ENCODE data around the gene VILL.
A peak's percentile ranks its signal among the peaks of the same experiment; 100 is the strongest.
"Not testable (repeated sequence)": the region's sequence is repeated elsewhere in the genome, so short reads cannot be mapped to it uniquely, and the experiment has no call there.

The VILL gene

DNA sequence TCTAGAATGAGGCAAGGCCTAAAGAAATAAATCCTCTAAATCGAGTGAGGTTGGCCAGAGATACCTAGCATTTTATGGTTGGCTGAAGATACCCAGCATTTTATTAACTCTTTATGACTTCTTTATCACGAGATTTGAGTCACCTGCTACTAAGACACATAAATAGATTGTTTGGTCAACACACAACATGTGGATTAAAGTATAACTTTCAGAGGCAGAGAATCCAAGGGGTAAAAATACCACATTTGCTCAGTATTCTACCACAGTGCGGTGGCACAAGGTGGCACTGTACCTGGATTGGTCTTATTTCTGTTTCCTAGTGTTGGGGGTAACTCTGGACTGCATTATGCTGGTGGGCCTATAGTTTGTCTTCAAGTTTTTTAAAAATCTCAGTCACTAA is 27.0 kb upstream of the VILL start:
- DNase-seq (ENCODE audit: low spot score), result no peak

DNA sequence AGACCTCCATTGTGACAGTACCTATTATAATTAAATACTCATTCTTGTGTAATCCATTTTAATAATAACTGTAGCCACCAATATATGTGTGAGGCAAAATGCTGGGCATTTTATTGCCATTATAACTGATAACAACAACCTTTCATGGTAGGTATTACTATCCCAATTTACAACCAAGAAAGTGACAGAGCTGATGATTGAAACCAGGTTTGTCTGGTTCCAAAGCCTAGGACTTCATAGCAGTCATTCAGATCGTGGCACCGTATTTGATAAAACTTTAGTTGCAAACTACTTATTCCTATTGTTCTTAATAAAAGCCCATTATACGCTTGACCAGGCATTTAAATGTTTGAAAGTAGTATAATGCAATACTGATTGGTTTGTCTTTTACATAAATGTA is 26.4 kb upstream of the VILL start:
- no peak for DNase-seq (ENCODE audit: low spot score)

DNA sequence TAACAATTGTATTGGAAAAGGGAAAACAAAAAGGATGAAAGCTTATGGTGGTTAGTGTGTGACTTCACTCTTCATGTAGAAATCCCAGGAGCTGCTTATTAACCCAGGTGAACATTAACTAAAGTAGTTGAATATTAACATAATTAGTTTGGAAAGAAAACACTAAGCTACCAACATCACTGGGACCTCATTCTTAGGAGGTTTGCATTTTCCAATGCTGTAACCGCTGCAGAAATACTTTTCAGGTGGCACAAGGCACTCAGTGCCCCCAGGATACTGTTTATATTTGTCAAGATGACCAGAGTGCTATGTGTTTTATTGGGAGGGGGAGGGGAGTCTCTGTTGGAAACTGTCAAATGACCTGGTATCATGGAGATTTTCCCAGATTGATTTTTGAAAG is 25.9 kb upstream of the VILL start:
- no peak for DNase-seq (ENCODE audit: low spot score)

DNA sequence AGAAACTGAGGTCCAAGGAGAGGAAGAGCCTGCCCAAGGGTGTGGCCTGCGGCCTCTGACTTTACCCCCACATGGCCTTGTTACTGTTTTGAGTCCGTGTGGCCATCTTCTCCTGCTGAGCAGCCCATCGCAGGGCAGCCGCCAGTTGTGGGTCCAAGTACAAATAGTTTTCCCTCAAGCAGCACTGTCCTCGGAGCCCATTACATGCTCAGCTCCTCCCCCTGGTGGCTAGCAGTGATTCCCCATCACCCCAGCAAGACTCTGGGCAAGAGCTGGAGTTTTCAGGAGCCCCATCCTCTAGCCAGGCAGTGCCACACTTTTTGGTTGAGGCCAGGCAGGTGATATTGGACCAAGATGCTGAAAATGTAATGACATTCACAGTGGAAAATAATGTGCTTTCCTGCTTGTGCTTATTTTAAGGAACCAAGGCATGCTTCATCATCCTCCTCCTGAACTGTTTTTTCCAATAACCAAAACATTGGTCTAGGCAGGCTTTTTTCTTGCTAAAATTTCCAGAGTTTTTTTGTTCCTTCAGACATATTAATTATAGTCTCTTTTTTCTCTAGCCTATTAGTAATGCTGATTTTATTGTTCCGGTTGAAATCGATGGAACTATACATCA is 23.2 kb upstream of the VILL start:
- DNase-seq (ENCODE audit: low spot score), result no peak

DNA sequence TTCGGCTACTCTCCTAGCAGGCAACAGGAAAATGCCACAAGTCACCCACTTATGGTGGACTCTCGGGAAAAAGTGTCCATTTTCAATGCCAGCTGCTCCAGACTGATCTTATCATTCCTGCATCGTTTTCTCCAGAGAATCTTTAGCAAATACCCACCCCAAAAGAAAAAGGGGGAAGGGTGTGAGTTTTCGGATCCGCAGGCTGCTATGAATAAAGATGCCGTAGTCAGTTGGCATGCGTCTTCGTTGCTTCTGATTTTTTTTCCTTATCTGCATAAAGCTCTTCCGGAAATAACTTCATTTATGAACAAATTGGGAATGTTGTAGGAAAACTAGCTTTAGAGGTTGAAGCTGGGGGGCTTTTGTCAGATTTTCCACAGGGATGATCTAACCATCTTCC is 22.4 kb upstream of the VILL start:
- DNase-seq (ENCODE audit: low spot score), result no peak

DNA sequence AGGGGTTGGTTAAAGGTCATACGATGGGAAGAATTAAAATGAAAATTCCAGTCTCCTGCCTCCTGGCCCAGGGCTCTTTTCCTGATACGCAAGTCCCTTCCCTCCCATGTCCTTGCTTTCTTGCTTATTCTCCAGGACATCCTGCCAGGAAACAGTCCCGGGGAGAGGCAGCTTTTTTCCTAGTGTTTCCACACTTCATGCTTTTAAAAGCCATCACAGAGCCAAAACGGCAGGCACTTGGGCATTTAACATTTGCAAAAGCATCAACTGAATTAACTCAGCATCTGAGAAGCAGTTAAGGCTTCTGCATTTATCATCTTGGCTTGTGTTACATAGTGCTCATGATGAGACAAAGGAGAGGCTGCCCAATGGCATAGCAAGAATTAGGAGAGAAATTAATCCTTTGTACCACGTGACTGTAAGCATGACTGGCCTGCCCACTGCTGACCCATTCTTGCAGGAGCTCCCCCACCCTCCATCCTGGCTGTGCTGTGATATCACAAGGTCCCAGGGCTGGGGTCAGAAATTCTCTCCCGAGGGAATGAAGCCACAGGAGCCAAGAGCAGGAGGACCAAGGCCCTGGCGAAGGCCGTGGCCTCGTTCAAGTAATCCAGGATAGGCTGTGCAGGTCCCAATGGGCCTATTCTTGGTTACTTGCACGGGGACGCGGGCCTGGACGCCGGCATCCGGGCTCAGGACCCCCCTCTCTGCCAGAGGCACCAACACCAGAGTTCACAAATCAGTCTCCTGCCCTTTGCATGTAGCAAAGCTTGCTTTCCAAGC is 21.6 kb upstream of the VILL start:
- peak; percentile 57 for DNase-seq (ENCODE audit: low spot score)

DNA sequence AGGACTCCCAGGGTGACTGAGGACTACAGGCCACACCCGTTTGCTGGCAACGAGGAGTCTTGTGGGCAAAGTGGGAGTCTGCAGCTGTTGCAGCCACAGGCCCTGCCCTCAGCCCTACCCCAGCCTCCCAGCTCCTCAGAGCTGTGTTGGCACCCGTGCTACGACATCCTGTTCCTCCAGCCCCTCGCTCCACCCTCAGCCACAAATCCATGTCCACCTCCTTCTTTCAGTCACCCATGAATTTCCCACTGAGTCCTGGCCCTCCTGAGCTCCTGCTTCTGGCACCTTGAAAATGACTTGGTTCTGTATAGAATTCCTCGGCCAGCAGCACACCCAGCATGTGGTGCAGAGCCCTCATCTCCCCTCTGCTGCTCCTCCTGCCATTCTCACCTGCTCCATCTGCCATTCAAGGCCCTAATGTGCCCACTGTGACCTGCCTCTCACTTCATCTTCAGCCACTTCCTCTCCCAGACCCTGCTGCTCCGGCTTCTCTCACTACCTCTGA is 20.9 kb upstream of the VILL start:
- DNase-seq (ENCODE audit: low spot score), result peak; percentile 75

DNA sequence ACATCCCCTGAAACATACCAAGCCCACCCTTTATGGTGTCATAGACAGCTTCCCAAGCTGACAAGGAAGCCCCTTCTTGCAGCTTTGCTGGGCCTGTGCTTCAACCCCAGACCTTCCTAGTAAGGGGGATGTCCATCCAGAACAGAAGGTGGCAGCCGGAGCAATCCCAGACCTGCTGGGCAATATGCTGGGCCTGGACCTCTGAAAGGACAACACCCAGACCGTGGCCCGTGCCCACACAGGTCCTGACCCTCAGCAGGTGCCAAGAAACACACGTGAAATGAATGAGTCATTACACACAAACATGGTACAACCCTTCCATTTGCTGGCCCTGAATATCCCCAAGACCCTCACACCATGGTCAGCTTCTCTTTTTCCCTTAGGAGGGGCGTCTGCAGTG is 19.8 kb upstream of the VILL start:
- DNase-seq (ENCODE audit: low spot score), result no peak

DNA sequence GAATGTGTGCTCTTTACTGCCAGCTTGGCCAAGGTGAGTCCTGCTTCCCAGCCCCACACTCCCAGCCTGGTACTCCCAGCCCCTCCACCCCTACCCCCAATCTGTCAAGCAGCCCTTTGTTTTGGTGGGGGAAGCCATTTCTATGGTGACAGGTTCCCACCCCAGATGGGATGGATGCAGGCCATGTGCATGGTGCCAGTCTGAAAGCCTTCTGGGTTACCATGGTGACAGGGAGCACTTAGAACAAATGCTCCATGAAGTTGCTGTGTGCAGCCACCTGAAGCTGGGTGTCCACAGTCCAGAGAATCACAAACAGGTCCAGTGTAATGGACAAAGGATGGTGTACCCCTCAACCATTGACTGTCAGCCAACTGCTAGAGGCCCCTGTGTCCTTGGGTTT is 19.1 kb upstream of the VILL start:
- peak; percentile 84 for DNase-seq (ENCODE audit: low spot score)

DNA sequence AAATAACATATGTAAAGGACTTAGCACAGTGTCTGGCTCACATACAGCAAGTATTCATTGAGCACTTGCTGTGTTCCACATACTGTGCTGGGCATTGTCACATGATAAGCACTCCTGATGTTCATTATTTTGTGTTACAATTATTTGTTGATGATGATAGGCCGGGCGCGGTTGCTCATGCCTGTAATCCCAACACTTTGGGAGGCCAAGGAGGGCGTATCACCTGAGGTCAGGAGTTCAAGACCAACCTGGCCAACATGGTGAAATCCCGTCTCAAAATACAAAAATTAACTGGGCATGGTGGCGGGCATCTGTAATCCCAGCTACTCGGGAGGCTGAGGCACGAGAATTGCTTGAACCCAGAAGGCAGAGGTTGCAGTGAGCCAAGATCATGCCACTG is 18.5 kb upstream of the VILL start:
- DNase-seq (ENCODE audit: low spot score), result not testable (repeated sequence)

DNA sequence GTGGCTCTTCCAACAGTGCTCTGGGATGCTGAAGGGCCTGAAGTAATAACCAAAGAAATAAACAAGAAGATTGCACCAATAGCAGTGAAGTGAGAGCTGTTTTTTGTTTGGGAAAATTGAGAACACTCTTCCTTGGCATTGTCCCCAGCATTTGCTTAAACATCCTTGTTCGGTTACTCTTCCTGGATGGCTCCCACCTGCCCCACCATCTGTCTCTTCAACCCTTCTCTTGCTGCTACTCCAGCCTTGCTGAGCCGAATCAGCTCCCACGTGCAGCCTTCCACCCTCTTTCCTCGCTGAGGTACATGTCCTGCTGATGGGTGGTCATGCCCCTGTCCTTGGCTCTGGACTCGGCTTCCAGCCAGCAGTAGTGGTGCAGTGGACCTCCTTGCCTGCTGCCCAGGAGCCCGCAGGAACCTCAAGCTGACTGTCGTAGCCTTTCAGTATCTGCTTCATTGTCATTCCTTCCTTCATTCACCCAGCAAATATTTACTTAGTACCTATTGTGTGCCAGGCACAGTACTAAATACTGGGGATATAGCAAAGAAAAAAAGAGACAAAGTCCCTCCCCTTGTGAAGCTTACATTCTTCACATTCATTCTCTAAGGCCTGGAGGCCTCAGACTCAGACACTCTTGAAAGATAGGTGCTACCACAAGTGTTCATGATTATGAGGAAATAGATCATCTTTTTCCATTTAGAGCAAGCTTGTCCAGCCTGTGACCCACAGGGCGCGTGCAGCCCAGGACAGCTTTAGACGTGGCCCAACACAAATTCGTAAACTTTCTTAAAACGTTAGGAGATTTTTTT is 17.1 kb upstream of the VILL start:
- DNase-seq (ENCODE audit: low spot score), result peak; percentile 97

DNA sequence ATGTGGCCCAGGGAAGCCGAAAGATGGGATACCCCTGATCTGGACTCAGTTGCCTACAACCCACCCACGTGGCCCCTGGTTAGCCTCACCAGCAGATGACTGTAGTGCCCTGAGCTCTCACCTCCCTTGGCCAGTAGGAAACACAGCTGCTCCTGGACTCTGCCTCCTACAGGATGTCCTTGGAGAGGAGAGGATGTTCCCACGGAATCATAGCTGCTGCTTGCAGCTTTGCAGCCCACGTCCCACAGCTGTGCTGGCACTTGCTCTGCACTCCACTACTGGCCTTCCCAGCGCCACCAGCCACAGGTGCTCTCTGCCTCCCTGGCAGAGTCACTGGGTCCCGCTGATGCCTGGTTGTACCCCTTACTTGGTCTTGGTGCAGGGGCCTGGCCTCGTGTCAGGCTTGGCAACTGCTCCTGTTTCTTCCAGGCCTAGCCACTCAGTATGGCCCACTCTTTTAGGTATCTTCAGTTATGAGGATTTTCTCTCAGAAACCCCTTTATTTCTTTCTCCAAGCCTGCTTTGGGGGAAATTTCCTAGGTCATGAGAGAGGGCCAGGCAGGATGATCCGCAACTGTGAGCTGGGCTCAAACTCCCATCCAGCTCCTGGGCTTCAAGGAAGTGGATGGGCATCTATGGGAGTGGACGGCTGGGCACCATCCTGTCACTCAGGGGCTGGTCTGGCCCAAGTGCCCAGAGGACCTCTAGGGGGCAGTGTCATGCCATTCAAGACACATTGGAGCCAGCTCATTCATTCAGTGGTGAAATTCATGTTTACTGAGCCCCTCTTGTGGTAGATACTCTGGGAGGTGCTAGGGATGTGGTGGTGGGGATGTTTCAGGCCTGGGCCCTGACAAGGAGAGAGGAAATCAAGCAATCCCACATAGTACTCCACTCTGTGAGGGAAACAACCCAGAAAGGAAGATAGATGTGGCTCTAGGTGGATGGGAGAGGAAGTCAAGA is 16.2 kb upstream of the VILL start:
- DNase-seq (ENCODE audit: low spot score), result peak; percentile 63

DNA sequence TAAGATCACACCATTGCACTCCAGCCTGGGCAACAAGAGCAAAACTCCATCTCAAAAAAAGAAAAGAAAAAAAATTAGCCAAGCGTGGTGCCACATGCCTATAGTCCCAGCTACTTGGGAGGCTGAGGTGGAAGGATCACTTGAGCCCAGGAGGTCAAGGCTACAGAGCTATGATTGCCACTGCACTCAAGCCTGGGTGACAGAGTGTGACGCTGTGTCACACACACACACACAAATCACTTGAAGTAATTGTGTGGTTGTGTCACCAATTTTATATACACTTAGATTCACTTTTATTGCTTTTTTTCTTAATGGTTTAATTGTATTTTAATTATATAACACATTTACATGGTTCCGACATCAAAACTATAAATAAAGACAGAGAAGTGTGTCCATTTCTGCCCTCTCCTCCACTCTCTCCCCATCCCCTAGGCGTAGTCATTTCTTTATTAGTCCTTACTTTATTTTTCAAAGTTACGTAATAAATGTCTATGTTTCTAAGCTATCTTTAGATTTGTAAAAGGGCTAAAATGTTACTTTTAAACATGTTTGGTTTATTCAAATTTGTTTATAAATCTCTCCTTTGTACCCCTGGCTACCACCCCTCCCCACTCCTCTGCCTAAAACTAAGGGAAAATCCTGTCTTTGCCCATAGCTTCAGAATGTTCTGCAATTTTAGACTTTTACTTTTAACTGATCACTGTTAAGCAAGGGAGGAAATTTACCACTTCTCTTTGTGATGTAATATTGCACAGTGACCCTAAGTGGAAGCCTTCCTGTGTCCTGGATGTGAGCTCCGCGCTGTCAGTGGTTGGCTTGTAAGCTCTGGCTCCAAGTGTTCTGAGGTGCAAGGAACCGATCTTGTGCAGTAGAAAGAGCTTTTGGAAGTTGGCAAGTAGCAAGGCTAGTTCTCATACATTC is 10.8 kb upstream of the VILL start:
- DNase-seq (ENCODE audit: low spot score), result no peak

DNA sequence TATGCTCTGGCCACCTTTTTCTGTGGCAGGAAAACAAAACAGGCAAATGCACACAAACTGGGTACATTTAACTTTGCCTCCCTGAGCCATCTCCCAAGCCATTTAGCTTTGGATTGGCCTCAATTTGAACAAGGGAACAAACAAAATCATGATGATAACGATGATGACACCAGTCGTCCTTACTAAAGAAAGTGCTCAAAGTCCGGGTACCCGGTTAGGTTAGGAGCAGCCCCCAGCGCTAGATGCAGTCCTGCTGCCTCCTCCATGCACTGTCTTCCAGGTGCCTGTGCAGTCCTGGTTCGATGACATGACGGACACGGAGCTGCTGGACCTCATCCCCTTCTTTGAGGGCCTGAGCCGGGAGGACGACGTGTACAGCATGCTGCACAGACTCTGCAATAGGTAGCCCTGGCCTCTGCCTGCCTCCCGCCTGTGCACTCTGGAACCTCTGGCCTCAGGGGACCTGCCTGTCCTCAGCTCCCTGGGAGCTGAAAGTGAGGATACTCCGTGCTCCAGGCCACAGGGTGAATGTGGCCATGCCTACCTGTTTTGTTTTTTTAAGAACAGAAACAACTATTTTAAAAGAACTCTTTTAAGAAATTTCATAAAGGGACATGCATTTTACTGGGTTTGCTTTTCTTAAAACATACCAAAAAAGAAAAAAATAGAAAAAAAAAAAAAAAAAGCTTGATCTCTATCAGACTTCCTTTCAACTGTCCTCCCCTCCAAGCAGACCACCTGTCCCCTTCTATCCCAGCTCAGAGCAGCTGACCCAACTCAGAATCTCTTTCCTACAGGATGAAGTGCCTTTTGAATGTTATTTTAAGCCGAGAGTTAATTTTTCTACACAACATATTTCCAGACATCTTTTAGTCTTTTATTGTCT is 9.9 kb upstream of the VILL start:
- no peak for DNase-seq (ENCODE audit: low spot score)

DNA sequence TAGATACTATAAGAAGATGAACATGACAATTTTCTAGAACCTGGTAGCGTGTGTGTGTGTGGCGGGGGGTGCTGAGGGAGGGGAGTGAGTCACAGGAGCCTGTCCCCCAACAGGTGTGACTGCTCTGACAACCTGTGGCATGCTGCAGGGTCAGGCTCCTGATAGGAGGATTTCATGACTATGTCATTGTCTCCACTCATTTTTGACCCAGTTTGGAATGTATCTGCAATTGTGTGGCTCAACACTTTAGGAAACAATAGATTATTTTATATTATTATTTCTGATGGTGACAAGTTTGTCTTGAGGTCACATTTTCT is 9.3 kb upstream of the VILL start:
- DNase-seq (ENCODE audit: low spot score), result no peak

DNA sequence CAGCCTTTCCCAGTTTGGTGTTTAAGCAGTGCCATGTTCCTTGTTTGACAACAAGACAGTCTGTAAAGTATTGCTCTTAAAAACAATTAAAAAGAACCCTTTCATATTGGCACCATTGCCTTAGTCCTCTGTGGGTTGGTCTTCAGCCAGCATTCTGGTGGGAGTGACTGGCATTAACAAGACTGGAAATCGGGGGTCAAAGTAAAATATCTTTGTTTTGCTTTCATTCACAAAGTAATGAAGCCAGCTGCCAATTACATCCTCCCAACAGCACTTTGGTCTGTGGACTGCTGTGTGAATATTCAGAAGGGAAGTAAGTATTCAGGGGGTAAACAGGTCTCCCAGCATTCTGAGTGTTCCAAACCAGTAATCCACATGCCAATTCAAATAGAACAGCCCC is 8.3 kb upstream of the VILL start:
- no peak for DNase-seq (ENCODE audit: low spot score)

DNA sequence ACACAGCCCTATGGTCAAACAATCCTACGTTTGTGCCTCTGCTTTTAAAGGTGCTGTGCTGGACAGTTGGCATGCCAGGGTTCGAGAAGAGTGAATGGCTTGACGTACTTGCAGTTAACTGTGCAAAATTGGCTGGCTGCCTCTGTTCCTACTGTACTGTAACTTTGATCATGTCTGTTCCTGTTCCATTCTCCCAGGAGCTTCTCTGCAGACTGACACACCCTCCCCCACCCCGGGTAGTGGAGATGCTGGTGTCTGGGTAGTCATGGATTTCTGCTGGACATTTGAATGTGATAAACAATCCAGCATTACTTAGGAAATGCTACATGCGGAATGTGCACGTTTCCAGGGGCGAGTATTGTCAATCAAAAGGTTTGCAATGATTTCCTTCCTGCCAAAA is 6.5 kb upstream of the VILL start:
- DNase-seq (ENCODE audit: low spot score), result no peak

DNA sequence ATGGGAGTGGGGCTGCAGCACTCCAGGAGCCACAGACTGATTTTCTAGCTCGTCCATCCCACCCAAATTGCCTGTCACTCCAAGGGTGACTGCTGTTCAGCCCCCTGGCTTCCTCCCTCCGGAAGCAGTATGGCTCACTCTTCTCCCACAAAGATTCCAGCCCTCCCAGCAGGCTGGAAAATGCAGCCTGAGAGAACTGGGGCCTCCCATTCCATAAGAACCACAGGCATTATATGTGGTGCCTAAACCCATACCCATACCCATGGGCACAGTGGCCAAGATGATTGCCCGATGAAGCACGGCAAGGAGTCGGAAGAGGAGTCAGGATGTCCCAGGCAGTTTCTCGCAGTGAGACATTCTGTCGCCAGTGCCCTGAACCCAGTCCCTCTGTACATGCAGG is 6.0 kb upstream of the VILL start:
- no peak for DNase-seq (ENCODE audit: low spot score)

DNA sequence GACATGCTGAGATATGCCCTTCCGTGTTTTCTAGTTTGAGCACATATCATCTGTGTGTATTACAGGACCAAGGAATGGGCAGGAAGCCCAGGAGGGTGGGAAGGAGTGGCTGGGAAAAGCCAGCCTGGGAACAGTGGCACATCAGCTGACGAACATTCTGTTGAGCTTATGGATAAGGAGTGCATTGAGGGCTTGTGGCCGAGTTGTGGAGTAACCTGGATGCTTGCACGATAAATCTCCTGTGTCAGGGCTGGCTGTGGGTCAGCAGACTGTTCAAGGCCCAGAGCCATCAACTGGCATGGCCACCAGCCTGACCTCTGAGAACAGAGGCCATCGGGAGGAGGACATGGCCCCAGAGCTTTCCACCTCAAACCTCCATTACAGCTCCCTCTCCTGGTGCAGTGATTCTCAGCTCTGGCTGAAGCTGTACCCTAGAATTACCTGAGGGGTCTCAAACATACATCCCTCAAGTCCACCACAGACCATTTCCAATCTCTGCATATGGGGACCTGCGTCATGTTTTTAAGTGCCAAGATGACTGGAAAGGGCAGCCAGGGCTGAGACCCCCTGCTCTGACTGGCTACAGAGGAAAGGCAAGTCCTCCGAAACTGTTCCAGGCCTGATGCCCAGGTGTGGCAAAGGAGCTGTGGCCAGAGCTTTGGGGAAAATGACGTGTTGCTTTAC is 4.8 kb upstream of the VILL start:
- no peak for DNase-seq (ENCODE audit: low spot score)
